ENCODE measurements around the gene AK8.

Gene AK8

GRCh38 chr9:132896264-132896663 is 18.2 kb upstream of the AK8 start:
- Mint-ChIP-seq H3K9me3 (no peaks in the 10 kb centered on the region), H3K27ac (peak overlapping the region in 1 of 2 donors; percentile 16), H3K27me3 (no peaks in the 10 kb centered on the region), H3K4me3 (no peak overlapping the region), H3K4me1 (peaks cover 7% of the 10 kb centered on the region)
- ATAC-seq (no peak), DNase-seq (no peak)

GRCh38 chr9:132894862-132895835 is 17.1 kb upstream of the AK8 start:
- ATAC-seq (no peak), DNase-seq (no peak)
- Mint-ChIP-seq H3K9me3 (no peaks in the 10 kb centered on the region), H3K4me1 (no peaks in the 10 kb centered on the region), H3K27ac (peak overlapping the region in 1 of 2 donors; percentile 86), H3K4me3 (no peak overlapping the region), H3K27me3 (no peaks in the 10 kb centered on the region)

- no peak overlapping the region for H3K27ac Mint-ChIP-seq
- DNase-seq, result no peak
- no peaks in the 10 kb centered on the region for H3K27me3 Mint-ChIP-seq
- no peaks in the 10 kb centered on the region for H3K4me1 Mint-ChIP-seq
- H3K9me3 Mint-ChIP-seq, result no peaks in the 10 kb centered on the region
- no peak for ATAC-seq
- H3K4me3 Mint-ChIP-seq, result no peak overlapping the region
These were observed 16.3 kb upstream of the AK8 start for GRCh38 chr9:132894346-132894745.

GRCh38 chr9:132892400-132892799 is 14.3 kb upstream of the AK8 start:
- H3K4me3 Mint-ChIP-seq, result no peak overlapping the region
- H3K9me3 Mint-ChIP-seq, result no peaks in the 10 kb centered on the region
- DNase-seq, result no peak
- no peak for ATAC-seq
- H3K27ac Mint-ChIP-seq, result no peak overlapping the region
- peaks cover 9% of the 10 kb centered on the region for H3K4me1 Mint-ChIP-seq
- H3K27me3 Mint-ChIP-seq, result no peaks in the 10 kb centered on the region

GRCh38 chr9:132888151-132888550 is 10.1 kb upstream of the AK8 start:
- Mint-ChIP-seq H3K27me3 (no peaks in the 10 kb centered on the region), H3K9me3 (no peaks in the 10 kb centered on the region), H3K4me3 (no peak overlapping the region), H3K27ac (no peak overlapping the region), H3K4me1 (peaks cover 11% of the 10 kb centered on the region)
- DNase-seq, result no peak
- no peak for ATAC-seq

GRCh38 chr9:132887181-132888120 is 9.4 kb upstream of the AK8 start:
- H3K4me1 Mint-ChIP-seq, result peaks cover 18% of the 10 kb centered on the region
- no peaks in the 10 kb centered on the region for H3K27me3 Mint-ChIP-seq
- ATAC-seq (no peak), DNase-seq (no peak)
- H3K9me3 Mint-ChIP-seq, result no peaks in the 10 kb centered on the region
- no peak overlapping the region for H3K27ac Mint-ChIP-seq
- no peak overlapping the region for H3K4me3 Mint-ChIP-seq

- no peak overlapping the region for H3K27ac Mint-ChIP-seq
- peaks cover 27% of the 10 kb centered on the region for H3K4me1 Mint-ChIP-seq
- H3K9me3 Mint-ChIP-seq, result no peaks in the 10 kb centered on the region
- DNase-seq (no peak), ATAC-seq (no peak)
- H3K4me3 Mint-ChIP-seq, result no peak overlapping the region
- H3K27me3 Mint-ChIP-seq, result no peaks in the 10 kb centered on the region
These were observed 8.2 kb upstream of the AK8 start for GRCh38 chr9:132886334-132886725.

GRCh38 chr9:132885720-132886333 is 7.7 kb upstream of the AK8 start:
- Mint-ChIP-seq H3K27ac (no peak overlapping the region), H3K4me1 (peaks cover 27% of the 10 kb centered on the region), H3K27me3 (no peaks in the 10 kb centered on the region), H3K9me3 (no peaks in the 10 kb centered on the region), H3K4me3 (no peak overlapping the region)
- ATAC-seq (no peak), DNase-seq (no peak)

- Mint-ChIP-seq H3K4me3 (no peak overlapping the region), H3K27ac (no peak overlapping the region)
These were observed 5.5 kb upstream of the AK8 start for GRCh38 chr9:132883349-132884294.

GRCh38 chr9:132882616-132883015 is 4.5 kb upstream of the AK8 start:
- no peak overlapping the region for H3K27ac Mint-ChIP-seq
- ATAC-seq (no peak), DNase-seq (no peak)
- no peak overlapping the region for H3K4me3 Mint-ChIP-seq
- no peaks in the 10 kb centered on the region for H3K9me3 Mint-ChIP-seq
- peaks cover 37% of the 10 kb centered on the region for H3K4me1 Mint-ChIP-seq
- no peaks in the 10 kb centered on the region for H3K27me3 Mint-ChIP-seq

More at GRCh38 chr9:132883349-132884294, 5.5 kb upstream of the AK8 start:
- no peaks in the 10 kb centered on the region for H3K9me3 Mint-ChIP-seq
- DNase-seq, result no peak
- H3K27me3 Mint-ChIP-seq, result no peaks in the 10 kb centered on the region
- ATAC-seq, result no peak
- H3K4me1 Mint-ChIP-seq, result peaks cover 40% of the 10 kb centered on the region

GRCh38 chr9:132881826-132882225 is 3.7 kb upstream of the AK8 start:
- Mint-ChIP-seq H3K9me3 (no peaks in the 10 kb centered on the region), H3K4me3 (no peak overlapping the region), H3K27me3 (no peaks in the 10 kb centered on the region), H3K27ac (peak overlapping the region in 1 of 2 donors; percentile 74), H3K4me1 (peaks cover 42% of the 10 kb centered on the region)
- no peak for ATAC-seq
- DNase-seq, result no peak

- H3K4me3 Mint-ChIP-seq, result no peak overlapping the region
- no peaks in the 10 kb centered on the region for H3K27me3 Mint-ChIP-seq
- DNase-seq, result no peak
- H3K27ac Mint-ChIP-seq, result no peak overlapping the region
- no peak for ATAC-seq
- H3K9me3 Mint-ChIP-seq, result no peaks in the 10 kb centered on the region
- H3K4me1 Mint-ChIP-seq, result peaks cover 42% of the 10 kb centered on the region
These were observed 2.2 kb upstream of the AK8 start for GRCh38 chr9:132880324-132880661.

- H3K27me3 Mint-ChIP-seq, result no peaks in the 10 kb centered on the region
- no peak for ATAC-seq
- no peak overlapping the region for H3K27ac Mint-ChIP-seq
- no peaks in the 10 kb centered on the region for H3K9me3 Mint-ChIP-seq
- DNase-seq, result no peak
- H3K4me1 Mint-ChIP-seq, result peaks cover 42% of the 10 kb centered on the region
- peak overlapping the region; percentile 75 to 77 for H3K4me3 Mint-ChIP-seq
These were observed 1.6 kb upstream of the AK8 start for GRCh38 chr9:132879457-132880323.
